Activated CD4-positive, alpha-beta T cell treated with anti-CD3 and anti-CD28 coated beads for 24 hours (primary cell): ENCODE data around the gene EVA1B.

Experiments
- DNase-seq, 2 donors: peaks; one replicate each; pipeline ENCODE4 v3.0.0-alpha.2; 2020; ENCODE audit warnings: low read depth in 2 of 2

The EVA1B gene

DNA sequence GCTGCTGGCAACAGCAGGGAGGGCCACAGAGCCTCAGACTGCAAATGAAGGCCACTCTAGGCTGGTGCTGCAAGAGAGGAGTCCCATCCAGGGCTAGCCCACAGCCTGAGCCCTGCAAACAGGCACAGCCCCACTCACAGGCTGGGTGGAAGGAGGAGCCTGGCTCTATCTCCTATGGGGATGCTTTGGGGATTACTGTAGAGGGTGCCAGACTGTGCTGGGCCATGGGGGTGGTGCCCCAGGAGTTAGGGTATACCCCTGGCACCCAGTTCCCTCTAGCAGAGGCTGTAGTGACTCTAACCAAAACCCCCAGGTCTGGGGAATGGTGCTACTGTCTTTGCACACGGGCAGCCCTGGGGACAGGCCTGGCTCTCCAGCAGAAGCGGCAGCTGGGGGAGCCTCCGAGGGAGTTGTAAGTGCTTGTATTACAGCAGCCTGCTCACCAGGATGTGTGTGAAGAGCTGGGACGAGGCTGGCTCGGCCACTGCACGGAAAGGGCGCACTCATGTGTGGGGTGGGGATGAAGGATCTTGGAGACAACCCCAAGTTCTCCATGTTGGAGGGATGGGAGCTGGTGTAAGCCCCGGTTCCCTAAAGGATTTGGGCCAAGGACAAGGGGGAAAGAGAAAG, 23.4 kb upstream of the EVA1B start:
- no peak for DNase-seq

DNA sequence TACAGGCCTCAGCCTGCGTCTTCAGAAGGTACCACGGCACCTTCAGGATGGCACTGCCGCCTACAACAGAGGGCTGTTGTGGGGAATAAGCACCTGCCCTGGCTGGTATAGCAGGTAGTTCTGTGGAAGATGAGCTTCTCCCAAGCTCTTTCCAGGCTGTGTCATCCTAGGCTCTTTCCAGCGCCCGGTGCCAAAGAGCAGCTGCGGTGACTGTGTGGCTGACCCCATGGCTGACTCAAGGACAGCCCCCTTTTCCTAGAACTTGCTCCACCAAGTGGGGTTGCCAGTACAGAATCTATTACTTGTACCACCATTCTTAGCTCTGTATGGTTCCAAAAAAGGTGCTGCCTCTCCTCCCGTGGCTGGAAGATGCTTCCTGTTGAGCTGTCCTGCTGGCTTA, 21.9 kb upstream of the EVA1B start:
- DNase-seq: no peak

DNA sequence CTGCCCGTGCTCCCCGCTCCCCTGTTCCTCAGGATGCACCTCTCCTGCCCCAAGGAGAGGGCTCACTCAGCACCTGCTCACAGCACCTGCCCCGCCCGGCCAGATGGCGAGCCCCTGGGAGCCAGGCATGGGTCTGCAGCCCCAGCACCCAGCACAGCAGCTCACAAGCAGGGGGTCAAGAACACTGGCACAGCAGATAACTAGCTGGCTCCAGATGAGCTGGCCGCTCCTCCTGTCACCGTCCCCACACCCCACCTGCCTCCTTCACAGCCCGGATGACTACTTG, 20.9 kb upstream of the EVA1B start:
- DNase-seq: no peak

DNA sequence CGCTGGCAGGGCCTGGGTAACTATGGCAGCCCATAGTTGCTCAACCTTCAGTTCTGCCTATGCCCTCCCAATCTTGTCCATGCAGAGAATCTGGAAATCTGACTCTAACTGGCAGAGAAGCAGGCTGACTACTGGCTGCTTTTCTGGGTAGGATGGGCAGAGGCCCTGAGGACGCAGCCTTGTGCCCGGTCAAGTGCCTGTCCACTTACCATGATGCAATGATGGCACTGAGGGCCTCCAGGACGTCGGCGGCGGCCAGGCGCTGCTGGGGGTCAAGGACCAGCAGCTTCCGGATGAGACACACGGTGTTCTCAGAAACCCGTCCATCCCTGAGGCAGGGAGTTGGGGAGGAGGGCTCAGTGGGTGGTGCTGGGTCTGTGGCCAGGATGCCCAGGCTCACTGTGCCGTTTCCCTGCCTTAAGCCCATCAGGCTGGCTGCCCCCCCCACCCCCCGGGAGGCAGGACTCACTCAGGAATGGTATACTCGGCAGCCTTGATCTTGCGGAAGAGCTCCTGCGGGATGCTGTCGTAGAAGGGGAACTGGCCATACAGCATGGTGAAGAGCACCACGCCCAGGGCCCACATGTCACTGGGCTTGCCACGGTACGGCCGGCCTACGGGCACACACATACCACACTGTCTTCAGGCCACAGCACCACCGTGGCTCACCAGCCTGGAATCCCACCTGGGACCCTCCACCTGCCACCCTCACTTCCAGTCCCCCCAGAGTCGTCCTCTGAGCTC, 20.4 kb upstream of the EVA1B start:
- DNase-seq: no peak

DNA sequence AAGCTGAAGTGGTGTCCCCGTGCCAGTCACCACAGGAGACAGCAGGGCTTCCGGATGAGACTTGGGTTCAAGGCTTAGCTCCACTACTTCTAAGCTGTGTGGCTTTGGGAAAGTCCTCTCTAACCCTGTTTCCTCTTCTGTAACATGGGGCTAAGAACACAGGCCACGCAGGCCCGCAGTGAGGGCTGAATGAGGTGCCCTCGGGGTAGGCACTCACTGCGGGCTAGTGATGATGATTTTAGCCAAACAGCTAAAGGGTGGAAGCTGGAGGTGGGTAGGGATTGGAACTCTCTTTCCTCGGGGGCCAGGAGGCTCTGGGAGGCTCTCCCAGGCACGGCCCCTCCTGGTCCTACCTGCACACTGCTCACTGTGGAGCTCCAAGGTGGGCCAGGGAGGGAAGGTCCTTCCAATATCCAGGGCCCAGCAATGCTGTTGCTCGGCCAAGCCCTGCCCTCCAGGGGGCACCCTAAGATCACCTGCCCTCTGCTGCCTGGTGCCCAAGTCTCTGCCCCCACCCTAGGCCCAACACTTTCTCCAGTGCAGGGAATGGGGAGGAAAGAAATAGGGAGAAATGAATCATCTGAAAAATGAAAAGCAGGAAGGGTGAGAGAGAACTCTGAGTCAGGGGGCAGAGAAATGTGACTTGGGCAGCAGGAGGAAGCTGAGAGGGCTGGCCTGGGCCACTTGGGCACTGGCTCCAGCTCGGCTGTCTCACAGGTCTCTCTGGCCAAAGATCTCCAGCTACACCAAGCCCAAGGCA, 19.2 kb upstream of the EVA1B start:
- no peak for DNase-seq

DNA sequence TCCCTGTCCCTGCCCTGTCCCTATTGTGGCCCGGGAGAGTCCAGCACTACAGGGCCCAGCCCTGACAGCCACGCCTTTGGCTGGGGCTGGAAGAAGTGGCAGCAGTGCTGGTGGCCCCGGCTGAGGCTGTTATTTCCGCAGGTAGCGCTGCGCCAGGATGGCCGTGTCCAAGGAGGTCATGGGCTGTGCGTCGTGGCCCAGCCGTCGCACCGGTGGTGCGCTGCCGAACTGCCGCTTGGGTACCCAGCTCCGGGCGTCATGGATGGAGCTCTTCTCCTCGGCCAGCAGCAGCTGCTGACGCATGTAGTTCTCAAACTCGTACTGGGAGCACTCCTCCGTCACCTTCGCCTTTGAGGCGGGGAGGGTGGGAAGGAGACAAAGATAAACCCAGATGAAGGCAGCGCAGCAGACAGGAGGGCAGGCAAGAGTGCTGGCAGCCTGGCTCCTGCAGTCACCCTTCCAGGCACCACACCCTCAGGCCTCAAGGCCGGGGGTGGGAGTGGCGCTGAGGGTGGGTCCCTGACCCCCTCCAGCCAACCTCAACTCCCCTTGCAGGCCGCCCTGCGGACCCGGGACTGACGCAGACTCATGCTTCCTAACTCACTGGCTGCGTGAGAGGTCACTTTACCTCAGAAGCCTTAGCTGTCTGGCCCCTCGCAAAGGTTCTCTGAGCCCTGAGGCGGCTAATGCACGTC, 18.3 kb upstream of the EVA1B start:
- DNase-seq: no peak

DNA sequence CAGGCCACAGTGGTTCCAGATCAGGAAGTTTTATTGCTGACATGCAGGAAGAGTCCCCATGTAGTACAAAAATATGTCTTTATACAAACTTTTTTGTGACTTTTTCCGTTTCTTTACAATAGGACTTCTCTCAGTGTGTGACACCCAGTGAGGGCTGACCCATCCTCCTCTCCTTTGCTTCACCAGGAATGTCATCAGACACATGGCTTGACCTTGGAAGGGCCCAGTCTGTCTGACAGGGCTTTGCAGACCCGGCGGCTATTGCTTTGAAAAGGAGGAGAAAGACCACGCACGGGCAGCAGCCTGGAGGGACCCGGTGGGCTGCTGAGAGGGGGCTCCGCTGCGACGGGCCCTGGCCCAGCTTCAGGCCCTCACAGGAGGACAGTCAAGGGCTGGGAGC, 16.2 kb upstream of the EVA1B start:
- no peak for DNase-seq

DNA sequence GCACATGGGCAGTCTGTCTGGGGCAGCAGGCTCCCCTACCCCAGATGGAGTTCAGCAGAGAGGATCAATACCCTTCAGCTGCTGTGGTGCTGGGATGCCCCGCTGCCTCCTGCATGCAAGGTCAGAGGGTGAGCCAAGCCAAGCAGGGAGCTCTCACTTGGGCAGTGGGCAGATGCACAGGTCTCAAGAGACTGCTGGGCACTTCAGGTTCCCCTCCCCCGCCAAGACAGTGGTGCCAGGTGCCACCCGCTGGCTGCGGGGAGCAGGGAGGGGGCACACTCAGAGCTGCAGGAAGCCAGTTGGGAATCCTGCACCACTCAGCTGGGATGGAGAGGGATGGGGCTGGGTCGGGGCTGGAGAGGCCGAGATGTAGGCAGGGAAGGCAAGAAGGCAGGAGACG, 15.8 kb upstream of the EVA1B start:
- DNase-seq: no peak

DNA sequence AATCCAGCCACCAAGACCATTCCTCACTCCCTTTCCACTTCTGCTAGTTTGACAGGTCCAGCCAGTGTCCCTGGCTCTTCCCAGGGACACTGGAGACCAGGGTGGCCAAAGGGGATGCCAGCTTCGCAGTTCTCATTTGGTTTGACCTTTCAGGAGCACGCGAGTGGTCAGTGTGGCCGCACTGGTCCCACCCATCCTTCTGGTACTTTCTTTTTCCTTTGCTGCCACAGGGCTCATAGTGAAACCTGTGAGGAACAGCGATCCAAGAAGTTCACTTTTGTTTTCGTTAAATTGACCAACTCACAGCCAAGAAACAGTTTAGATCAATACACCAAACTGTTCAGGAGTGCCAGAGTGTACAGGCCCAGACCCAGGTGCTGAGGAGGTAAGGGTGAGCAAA, 14.4 kb upstream of the EVA1B start:
- no peak for DNase-seq

DNA sequence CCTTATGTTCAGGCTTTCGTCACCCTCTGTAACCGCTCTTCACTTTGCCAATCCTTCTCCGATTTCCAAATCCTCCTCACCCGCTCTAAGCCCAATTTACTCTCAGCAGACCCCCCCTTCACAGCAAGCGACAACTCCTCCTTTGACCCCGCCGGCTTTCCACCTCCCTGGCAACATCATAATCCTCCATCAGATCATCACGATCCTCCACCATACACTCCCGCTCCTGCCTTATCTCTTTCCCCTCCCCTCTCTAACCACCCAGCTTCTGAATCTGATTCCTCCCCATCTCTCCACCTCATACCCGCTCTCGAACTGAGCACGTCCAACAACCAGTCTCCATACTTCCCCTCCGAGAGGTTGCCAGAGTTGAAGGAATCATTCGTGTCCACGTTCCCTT, 7.5 kb upstream of the EVA1B start:
- no peak for DNase-seq

DNA sequence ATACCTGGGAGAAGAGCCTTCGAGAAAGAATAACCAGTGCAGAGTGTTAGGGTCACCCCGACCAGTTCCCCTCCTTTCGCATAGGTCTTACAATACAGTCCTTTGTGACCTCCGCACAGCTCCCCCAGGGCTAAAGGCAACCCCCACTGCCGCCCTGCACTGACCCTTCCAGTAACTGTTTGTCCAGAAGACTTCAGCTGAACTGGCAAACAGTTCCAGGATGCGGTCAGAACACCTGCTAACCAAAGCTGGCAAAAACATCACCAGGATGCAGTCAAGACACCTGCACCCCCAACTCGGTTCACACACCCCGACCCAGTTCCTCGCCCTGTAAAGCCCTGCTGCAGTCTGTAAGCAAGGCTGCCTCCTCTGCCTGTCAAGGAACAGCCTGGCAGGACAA, 6.4 kb upstream of the EVA1B start:
- no peak for DNase-seq

DNA sequence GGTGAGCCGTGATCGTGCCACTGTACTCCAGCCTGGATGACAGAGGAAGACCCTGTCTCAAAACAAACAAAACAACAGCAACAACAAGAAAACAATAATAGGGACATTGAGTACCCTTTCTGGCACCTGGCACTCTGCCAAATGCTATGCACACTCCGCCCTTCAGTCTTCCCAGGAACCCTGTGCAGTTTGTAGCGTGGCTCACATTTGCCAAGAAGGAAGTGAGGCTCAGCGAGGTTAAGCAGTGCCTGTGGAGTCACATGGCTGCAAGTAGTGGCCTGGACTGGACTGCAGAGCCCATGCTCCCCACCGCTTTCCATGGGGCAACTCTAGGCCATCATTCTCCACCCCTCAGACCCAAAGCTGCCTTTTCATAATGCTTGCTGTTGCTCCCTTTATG, 5.3 kb upstream of the EVA1B start:
- DNase-seq: no peak

DNA sequence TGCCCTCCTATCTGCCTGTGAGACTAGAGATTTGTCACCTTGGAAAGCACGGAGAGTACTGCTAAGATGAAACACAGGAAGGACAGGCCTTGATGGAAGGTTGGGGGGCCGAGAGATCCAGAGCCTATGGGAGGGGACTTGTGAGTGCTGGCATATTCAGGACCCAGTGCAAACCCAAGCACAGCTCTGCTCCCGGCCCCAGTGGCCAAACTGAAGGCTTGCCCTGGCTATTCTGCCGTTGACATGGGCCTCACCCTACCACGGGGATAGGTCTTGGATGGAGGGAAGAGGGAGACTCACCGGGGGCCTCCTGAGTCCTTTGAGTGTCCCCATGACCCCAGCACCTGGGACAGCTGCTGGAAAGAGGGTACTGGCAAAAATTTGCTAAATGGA, 4.6 kb upstream of the EVA1B start:
- no peak for DNase-seq

DNA sequence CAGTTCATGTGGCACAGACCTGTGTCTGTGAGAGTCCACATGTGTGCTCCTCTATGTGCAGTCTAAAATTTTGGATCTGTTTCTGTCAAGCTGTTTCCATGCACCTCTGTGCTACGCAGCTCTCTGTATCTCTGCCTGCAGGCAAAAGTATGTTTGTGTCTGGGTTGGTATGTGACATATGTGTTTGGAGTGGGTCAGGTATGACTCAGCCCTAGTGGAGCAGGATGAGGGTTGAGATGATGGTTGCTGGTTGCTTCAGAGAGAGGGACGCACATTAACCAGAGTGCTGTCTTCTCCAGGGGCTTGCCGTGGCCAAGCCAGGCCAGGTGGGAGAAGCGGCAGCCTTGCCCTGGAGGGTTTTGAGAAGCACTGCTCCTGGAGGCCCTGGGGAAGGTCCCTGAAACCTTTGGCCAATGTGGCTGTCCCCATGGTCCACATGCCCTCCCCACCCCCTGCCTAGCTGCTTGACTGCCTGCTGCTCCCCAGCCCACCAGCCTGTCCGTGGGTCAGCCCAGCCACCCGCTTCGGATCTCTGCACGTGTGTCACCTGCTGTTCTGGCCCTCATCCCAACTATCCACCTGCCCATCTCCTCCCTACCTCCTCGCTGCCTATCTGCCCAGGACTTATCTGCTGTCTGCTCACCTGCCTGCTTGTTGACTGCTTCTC, 4.1 kb upstream of the EVA1B start:
- DNase-seq: no peak

DNA sequence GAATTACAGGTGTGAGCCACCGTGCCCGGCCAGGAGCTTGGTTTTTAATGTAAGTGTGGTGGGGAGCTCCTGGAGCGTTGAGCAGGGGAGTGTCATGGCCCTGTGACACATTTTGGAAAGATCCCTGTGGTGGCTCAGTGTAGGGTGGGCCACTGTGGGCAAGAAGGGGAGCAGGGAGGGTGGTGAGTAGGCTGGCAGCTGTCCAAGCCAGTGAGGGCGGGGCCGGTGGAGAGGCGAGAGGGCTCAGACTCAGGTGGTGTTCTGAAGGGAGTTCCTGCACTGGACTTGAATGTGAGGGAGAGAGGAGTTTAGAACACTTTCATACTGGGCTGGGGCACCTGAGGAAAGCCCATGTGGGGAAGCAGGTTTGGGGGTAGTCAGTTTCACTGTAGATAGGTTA, 3.1 kb upstream of the EVA1B start:
- no peak for DNase-seq

DNA sequence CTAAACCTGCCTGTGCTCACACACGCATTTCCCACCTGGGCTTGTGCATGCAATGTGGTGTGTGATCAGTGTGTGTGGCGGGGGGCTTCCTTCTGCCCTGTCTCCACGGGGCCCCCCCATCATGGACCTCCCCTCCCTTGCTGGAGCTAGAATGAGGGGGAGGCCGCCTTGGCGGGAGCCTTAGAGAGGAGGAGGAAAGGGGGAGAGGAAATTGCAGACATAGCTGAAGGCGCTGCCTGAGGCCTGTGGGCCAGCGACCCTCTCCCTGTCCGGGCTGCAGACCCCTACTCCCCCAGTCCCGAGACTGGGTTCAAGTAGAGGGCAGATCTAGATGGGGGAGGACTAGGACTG, 883 bp upstream of the EVA1B start:
- no peak for DNase-seq

DNA sequence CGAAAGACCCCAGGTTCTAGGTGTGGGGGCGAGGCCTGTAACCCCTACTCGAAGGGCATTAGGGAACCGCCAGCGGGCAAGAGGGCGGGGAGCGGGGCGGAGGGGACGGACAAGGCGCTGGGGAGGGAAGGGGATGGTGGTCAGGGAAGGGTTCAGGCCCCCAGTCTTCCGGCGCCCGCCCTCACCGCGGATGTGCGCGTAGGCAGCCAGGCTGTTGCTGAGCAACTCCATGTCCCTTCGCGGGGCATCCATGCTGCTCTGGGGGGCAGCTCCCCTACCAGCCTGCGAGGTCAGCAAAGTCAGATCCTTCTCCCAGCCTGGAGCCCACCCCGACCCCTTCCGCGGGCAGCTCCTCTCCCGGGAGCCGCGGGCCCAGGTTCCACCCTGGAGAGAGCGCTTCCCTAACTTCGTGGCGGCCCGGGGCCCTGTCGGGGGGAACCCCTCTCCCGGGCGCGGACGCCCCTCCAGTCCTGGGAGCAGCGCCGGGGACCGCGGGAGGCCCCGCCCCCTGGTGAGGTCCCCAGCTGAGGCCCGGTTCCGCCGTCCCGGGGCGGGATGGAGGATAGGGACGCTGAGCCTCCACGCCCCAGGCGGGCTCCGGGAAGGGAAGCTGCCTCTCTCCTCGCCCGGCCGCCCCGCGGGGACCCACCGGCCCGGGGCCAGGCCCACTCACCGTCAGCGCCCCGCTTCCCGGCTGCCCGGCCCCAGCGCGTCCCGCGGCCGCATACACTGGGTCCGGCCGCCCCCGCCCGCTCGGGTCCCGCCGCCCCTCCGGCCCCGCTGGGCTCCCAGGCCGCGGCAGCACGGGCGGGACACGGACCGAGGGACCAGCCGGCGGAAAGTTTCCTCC, 434 bp downstream of the EVA1B start:
- no peak for DNase-seq

DNA sequence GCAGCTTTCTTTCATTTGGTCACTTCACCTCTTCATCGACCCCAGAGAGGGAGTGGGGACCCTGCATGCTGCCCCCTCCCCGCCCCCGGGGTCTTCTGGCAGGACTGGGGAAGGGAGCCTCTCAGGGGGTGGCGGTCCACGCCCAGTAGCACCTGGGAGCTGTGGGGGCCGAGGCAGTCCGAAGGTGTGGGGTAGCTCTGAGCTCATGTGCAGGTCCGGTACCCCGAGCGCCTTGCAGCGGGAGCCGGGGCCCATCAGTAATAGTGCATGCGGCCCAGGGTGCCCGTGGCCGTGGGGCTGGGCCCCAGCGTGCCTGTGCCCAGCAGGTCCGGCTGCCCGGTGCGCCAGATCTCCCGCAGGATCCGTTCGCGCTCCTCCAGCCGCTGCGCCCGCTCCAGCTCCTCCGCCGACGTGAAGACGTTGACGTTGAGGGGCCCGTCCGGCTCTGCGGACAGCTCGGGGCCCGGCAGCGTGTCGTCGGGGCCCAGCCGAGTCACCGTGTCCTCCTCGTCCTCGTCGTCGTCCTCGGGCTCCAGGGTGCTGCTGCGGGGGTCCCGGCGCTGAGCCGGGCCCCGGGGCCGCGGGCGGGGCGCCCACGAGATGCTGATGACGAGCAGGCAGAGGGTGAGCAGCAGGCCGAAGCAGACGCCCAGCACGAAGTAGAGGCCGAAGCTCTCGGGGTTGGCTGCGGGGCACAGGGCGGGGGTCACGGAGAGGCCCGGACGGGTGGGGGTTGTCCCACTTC, 1.2 kb downstream of the EVA1B start:
- DNase-seq: no peak

DNA sequence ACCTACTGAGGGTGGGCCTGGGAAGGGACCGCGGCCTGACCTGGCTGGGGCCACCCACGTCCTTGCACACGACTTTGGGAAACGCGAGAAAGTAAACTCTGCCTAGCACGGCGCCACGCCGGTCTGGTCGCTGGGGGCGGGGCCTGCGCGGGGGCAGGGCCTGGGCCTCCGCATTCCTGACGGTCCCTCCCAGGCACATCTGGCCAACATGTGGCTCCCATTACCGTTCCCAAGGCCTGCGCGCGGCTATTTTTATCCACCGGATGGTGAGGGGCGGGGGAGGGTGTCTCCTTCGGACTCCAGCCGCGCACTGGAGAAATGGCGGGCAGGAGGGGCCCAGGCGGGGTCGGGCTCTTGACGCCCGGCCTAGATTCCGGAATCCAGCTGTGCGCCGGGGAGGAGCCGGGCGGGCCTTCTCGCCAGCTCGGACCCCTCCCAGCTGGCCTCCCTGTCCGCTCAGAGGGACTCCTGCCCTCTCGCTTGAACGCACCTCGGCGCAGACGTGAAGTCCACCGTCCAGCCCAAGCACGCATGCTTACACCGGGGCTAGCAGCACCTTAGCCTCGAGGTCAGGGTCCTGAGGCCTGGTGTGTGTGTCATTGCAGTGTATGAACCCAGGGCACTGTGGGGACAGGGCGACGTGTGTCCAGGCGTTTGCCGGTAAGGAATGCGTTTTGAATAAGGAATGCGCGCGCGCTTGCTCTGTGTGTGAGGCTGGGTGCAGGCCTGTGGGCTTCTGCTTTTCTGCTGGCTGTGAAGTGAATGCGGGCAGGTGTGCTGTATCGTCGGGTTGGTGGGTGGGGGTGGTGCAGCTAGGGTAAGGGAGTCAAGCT, 2.1 kb downstream of the EVA1B start:
- DNase-seq: no peak

DNA sequence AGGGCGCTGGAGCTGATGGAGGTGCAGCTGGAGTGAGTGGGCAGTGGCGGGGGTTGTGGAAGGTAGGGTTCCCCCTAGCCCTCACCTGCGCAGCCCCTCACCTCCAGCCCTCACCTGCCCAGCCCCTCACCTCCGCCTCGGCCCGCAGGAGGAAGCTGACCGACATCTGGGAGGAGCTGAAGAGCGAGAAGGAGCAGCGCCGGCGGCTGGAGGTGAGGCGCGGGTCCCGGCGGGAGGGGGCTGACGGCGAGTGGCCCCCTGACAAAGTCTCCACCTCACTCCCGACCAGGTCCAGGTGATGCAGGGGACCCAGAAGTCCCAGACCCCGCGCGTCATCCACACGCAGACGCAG, 2.7 kb downstream of the EVA1B start:
- no peak for DNase-seq
